Measurements from ENCODE around the gene DMD. TPM values are rescaled to one million over a fixed set of nuclear protein-coding genes. Genes with fewer than 3 reads are reported as not detected.

Gene DMD
- total RNA-seq, 1 donor from 2014 or later, result 116 TPM

DNA sequence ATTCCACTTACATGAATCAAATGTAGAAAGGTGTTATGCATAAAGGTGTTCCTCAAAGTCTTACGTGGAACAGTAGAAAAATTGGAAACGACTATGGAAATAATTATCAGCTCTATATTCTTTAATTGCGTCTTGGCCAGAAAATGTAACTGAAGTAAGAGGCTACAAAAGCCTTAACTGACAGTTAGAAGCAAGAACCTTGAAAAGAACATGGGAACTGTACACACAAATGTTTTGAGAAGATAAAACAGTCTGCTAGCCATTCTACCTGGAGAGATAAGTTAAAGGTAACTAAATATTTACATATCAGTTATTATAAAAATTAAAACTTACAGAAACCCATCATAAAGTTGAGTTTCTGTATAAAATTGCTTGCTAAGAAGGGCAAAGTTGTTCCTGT lies 1967.5 kb downstream of the DMD start:
- no peak for DNase-seq (ENCODE audit: missing footprints)
- intact Hi-C loops (cut with DNase I), result no loop called here
- ATAC-seq, result no peak

DNA sequence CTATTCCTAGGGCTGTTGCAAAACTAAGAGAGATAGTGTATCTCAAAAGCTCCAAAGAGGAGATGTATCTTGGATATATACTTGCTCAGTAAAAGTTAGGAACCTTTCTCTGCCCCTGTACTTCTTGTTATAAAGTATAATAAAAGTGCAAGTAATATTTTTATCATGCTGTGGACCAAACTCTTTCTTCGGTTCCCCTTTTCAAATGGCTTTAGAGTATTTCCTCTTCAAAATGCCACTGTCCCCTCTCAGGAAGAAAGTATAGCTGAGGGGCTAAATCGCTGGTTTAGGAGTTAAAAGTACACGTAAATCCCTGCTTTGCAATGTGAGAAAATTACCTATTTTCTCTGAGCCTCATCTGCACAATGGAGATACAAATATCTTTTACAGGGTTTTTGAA lies 1970.4 kb downstream of the DMD start:
- intact Hi-C loops (cut with DNase I), result no loop called here
- DNase-seq (ENCODE audit: missing footprints) (no peak), ATAC-seq (no peak)

DNA sequence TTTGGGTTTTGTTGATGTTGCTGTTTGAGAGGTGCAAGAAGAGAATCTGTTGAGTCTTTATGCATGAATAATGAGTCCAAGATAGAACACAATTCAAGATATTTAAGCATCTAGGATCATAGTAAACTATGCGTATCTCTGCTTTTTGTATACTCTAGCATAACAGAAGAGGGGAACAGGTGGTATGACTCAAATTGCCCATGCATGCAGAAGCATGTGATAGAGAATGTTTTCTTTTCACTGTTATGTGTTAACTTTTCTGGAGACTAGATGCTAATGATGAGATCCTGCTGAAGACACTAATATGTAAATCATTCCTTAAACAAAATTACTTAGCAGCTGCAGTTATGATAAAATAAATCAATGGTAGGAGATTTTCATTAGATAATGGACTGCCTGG lies 1974.2 kb downstream of the DMD start:
- intact Hi-C loops (cut with DNase I), result no loop called here
- ATAC-seq, result no peak
- no peak for DNase-seq (ENCODE audit: missing footprints)

DNA sequence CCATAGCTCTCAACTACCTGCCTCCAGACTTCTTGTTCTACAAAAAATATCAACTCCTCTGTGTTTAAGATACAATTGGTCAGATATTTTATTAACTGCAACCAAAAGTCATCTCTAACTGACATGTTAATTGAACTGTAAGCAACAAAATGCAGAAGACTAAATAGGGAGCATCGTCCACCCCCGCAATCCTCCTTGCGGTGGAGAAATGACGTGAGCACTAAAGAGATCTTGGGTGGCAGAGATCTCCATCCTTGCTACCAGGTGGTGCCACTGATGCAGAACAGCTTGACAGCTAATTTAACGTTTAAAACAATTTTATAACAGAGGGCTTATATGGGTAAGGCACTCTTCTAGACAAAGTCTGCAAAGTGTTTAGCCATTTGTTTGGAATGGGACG lies 1975.1 kb downstream of the DMD start:
- ATAC-seq, result no peak
- intact Hi-C loops (cut with DNase I), result no loop called here

DNA sequence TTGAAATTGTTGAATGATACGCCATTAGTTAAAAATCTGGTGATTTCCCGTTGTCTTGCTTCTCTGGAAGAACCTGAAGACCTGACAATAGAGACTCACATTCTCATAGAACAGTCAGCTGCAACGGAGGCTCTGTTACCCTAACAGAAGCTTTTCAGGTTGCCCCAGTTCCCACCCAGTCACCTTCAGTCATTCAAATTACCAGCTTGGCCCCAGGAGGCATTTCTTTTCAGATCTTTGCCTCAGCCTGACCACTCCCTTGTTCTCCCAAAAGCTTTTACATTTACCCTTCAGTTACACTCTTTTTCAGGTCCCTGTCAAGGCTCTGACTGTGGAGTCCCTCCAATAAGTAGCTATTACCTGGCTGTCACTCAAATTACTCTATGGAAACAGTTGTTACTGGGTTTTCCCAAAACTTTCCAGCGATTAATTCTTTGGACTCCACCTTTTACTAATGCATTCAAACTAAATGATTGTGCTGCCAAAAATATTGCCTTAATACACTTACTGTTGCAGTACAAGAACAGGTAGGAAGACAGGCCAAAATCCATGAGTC lies 1977.3 kb downstream of the DMD start:
- intact Hi-C loops (cut with DNase I), result no loop called here
- no peak for DNase-seq (ENCODE audit: missing footprints)
- ATAC-seq, result no peak

More for the DNA sequence above, 1975.1 kb downstream of the DMD start:
- DNase-seq (ENCODE audit: missing footprints), result no peak

DNA sequence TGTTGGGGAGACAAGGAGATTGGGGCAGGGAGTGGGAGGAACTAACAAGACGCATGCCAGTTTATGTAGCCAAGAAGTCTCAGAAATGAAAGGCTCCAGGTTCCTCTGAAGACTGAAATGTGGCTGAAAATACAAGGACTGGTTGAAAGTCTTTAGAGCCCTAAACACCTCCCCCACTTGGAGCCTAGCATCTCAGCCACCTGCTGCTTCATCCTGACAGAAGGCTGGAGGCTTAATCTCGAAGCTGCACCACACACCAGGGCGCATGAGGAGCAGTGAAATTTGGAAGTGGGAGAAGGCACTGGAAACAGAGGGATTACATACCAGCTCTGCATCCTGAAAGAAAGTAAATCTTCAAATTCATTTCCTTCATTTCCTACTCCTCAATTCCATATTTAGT lies 1978.8 kb downstream of the DMD start:
- ATAC-seq (no peak), DNase-seq (ENCODE audit: missing footprints) (no peak)
- intact Hi-C loops (cut with DNase I), result no loop called here

DNA sequence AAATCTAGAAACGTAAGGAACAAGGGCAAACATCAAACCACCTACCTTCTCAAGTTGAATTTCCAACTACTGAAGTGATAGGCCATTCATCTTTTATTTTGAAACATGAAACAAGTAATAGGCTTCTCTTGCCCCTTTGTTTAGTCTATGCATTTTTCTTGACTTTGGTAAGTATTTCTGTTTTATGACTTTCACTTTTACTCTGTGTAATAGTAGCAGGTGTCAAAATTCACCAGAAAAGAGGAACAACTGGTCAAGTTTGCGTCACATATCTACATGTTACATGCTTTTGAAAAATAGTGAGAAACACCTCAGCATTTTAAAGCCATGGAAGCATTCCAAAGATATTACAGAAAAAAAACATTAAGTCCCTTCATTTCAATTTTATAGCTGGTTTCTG lies 1982.4 kb downstream of the DMD start:
- intact Hi-C loops (cut with DNase I), result no loop called here
- ATAC-seq, result no peak
- DNase-seq (ENCODE audit: missing footprints), result no peak

DNA sequence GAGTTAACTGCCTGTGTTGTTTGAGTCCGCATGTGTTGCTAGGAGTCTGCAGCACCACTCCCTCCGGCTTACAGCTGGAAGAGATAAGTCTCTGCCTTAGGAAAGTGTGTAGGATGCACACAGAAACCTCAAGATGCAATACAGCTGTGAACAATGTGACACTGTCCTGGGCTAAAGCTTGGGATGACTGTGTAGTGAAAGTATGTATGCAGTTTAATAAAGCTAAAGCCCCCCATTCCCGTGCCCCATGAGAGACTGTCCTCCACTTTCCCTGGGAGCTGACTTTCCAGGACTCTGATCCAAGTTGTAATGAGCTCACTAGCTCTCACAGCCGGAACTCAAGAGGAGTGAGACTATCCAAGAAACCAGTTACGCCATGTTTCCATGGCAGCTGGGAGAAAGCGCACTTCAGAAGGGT lies 1982.9 kb downstream of the DMD start:
- ATAC-seq (peak; percentile 87), DNase-seq (ENCODE audit: missing footprints) (no peak)
- intact Hi-C loops (cut with DNase I), result no loop called here

DNA sequence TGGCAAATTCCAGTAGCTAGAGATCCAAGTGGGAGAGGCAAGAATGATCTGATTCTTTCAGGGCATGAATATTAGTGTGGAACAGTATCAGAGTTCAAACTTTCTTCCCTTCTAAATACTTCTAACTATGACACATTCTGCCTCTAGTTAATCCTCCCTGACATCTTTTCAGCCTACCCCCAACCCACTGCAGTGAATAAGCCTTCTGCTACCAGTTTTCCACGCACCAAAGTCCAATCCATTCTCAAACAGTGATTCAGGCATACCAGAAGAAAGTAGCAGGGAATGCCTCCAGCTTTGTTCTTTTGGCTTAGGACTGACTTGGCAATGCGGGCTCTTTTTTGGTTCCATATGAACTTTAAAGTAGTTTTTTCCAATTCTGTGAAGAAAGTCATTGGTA lies 1984.1 kb downstream of the DMD start:
- ATAC-seq (peak; percentile 52), DNase-seq (ENCODE audit: missing footprints) (no peak)
- intact Hi-C loops (cut with DNase I), result no loop called here

DNA sequence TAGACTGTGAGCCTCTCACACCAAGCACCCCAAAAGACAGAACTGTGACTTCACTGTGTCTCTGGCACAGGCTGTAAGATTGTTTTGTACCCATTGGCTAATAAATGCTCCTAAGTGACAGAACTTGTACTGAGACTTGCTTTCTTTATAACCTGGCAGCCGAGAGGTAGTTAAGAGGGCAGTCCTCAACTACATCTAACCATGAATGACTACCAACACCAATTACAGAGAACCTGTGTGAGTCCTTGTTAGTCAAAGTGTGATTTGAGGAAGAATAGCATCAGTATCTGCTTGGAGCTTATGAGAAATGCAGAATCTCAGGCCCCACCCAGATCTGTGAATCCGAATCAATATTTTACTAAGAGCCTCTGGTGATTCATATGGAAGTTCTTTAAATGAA lies 1985.5 kb downstream of the DMD start:
- intact Hi-C loops (cut with DNase I), result no loop called here
- ATAC-seq (no peak), DNase-seq (ENCODE audit: missing footprints) (no peak)

DNA sequence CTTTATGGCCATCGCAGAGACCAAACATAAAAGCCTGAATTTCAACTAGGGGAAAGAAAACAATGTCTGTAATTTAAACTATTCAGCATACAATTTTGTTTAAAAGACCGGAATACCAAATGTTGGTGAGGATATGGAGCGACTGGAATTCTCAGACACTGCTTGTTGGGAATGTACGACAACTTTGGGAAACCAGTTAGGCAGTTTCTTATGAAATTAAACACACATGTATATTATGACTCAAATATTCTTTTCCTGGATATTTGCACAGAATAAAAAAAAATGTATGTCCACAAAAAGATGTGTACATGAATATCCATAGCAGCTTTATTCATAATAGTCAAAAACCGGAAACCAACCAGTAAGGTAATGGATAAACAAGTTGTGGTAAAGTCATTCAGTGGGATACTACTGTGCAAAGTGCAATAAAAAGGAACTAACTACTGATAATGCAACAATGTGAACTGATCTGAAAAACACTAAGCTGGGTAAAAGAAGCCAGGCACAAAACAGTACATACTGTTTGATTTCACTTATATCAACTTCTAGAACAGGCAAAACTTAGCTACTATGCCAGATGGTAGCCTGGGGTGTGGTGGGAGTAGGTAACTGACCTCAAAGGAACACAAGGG lies 1986.9 kb downstream of the DMD start:
- intact Hi-C loops (cut with DNase I), result no loop called here
- ATAC-seq, result no peak

DNA sequence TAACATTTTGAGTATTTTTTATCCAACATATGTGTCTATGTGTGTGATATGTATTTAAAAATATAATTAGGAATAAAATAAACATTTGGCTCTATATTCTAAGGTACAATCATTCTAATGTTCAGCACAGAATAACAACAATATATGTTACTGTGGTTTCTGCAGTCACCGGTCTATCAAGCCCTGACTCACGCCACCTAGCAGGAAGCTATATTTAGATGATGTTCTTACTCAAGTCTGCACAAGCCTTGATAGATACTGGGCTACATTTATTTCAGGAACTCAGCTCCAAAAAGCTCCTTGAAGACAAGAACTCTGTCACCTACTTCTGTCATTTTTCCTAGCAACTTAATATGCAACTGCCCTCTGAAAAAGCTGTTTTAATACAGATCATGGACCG lies 1987.5 kb downstream of the DMD start:
- ATAC-seq (no peak), DNase-seq (ENCODE audit: missing footprints) (no peak)
- intact Hi-C loops (cut with DNase I), result no loop called here

More for the DNA sequence above, 1986.9 kb downstream of the DMD start:
- DNase-seq (ENCODE audit: missing footprints), result no peak

DNA sequence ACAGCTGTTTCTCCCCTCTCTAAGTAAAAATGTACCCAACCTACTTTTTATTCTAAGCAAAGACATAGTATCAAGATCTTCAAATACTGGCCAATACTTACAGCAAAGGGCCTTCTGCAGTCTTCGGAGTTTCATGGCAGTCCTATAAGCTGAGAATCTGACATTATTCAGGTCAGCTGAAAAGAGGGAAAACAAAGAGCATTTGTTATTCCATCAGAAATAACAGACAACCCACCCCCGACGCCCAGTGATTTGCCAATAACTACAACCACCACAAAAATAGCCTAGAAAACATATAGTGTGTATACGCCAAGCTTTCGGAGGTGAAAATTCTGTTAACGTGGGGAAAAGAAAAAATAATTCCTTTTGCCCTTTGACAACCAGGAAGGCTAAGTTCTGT lies 1988.4 kb downstream of the DMD start:
- intact Hi-C loops (cut with DNase I), result no loop called here

DNA sequence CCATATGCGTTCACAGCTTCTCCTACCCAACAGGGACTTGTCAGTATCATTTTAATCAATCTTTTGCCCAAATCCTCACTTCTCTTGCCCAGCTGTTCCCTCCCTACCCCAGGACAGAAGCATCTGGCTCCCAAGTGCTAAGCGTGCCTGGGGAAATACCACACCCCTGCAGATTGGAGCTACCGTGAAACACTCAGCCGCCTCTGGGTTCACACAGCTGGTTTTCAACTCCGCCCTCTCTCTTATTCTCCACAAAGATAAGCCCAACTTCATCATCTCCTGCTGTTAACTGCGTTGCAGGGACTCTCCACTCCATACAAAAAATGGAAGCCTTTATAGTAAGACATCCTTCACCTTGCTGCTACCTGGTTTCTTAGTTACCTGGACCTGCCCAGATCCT lies 1992.2 kb downstream of the DMD start:
- ATAC-seq, result no peak
- DNase-seq (ENCODE audit: missing footprints), result no peak
- intact Hi-C loops (cut with DNase I), result loop anchor here (10.0 kb wide), 2 partner anchors 206 to 446 kb away; no protein-coding TSS in a partner anchor

More for the DNA sequence above, 1988.4 kb downstream of the DMD start:
- ATAC-seq (no peak), DNase-seq (ENCODE audit: missing footprints) (no peak)

DNA sequence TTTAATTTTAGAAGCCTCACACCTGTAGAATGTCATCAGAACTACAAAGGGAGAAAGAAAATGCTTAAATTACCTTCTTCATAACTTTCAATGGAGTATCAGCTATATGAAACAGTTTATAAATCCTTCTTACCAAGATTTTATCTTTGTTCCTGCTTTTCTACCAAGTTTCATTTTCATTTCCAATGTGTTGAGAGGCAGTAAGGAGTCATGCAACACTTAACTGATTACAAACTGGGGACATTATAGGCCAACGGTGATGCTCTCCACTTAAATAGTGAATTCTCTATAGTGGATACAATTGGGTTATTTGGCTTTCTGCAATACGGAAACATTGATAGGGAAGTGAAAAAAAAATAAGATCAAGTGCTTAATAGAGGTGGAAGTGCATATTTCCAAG lies 1994.3 kb downstream of the DMD start:
- DNase-seq (ENCODE audit: missing footprints) (no peak), ATAC-seq (no peak)
- intact Hi-C loops (cut with DNase I), result loop anchor here (10.0 kb wide), 2 partner anchors 208 to 448 kb away; no protein-coding TSS in a partner anchor

DNA sequence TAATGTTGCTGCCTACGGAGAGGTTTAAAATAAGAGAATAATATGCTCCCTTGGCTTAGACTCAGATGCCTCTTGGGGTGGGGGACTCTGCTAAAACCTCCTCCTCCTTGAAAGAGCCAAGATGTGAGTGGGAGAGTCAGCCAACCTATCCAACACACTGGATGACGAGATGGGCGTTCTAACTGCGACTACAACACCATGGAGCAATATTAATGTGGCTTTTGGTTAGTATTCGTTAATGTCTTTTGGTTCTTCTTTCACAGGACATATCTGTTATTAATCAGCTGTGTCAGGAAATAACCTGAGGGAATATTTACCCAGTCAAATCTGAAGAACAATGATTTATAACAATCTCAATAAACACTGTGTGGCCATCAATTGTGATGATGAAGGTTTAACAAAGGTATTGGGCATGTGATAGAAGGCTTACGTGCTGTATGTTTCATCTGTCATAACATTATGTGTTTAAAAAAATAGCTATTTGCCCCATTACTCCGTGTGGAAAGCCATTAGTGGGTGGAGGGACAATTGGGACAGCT lies 1996.0 kb downstream of the DMD start:
- intact Hi-C loops (cut with DNase I), result loop anchor here (10.0 kb wide), 2 partner anchors 209 to 449 kb away; no protein-coding TSS in a partner anchor
- DNase-seq (ENCODE audit: missing footprints) (no peak), ATAC-seq (no peak)

DNA sequence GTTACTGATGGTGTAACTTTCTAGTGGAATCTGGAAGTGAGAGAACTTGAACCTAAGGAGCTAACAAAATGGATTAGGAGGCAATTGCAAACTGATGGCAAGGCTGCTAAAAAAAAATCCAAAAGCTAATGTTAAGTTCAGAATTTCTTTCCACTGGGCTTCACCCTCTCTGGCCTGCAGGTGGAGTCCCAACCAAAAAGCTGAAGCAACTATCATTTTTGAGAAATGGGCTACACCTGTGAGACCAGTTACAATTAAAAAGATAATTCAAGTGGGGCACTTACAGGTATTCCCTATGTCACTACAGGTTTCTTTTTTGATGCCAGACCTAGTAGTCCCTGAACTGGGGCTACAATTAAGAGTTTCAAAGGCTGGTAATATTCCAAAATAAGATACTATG lies 1997.4 kb downstream of the DMD start:
- DNase-seq (ENCODE audit: missing footprints) (no peak), ATAC-seq (no peak)
- intact Hi-C loops (cut with DNase I), result loop anchor here (10.0 kb wide), 2 partner anchors 211 to 451 kb away; no protein-coding TSS in a partner anchor

DNA sequence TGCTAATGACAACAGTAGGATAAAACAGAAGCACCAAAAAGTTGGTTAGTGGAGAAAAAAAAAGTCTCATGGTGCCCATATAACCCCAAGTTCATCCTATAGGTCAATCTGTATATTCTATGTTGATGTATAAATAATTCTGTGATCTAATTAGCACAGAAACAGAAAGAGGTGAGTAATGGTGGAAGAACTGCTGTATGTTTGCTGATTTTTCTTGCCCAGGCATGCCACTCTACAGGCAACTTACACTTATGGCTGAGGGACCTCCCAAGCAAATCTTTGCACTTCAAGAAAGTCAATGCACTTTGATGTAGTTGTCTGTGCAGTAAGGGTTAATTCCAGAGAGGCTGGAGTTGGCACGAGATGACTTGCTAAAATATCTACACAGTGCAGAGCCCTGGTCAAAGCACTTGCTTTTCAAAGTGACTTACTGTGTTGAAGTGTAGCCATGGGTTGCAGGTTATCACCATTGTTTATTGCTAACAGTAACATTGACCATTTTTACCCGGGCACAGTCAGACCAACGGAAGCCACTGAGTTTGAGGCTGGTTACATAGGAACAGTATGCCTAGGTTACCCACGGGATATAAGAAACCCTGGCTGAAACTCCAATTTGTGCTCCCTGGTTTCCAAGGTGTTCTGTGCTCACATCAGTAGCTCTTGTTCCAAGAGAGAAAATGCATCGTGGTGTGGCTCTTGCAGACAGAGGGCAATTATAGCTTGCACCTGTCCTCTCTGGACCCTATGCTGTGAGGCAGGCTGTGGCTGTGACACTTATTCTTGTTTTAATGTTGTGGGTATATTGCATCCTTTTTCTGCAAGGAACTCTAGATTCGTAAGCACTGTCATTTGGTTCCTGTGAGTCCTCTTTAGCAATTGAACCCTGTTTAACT lies 1998.2 kb downstream of the DMD start:
- intact Hi-C loops (cut with DNase I), result loop anchor here (10.0 kb wide), 2 partner anchors 212 to 452 kb away; no protein-coding TSS in a partner anchor
- ATAC-seq (no peak), DNase-seq (ENCODE audit: missing footprints) (no peak)

DNA sequence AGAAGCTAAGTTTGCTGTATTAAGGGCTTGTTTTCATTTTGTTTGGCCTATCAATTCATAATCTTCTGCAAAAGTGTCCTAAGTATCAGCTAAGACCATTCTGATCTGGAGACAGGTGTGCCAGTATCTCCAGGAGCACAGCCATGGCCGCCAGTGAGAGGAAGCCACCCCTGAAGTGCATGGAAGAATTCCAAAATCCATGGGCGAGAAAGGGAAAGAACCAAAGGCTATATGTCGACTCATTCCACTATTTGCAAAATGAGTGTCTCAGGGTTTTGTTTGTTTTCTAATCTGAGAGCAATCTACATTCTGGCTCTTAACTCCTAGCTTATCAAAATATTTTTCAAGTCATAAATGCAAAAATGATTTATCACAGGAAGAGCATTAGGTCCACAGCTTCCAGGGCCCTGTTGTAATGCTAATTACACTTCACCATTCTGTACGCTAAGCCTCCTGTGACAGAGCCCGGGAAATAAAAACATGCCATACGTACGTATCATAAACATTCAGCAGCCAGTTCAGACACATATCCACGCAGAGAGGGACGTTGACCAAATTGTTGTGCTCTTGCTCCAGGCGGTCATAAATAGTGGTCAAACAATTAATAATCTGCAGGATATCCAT lies 2002.2 kb downstream of the DMD start:
- DNase-seq (ENCODE audit: missing footprints) (no peak), ATAC-seq (no peak)
- intact Hi-C loops (cut with DNase I), result no loop called here
